ENCODE results near the gene KCNQ1.

KCNQ1 gene

DNA sequence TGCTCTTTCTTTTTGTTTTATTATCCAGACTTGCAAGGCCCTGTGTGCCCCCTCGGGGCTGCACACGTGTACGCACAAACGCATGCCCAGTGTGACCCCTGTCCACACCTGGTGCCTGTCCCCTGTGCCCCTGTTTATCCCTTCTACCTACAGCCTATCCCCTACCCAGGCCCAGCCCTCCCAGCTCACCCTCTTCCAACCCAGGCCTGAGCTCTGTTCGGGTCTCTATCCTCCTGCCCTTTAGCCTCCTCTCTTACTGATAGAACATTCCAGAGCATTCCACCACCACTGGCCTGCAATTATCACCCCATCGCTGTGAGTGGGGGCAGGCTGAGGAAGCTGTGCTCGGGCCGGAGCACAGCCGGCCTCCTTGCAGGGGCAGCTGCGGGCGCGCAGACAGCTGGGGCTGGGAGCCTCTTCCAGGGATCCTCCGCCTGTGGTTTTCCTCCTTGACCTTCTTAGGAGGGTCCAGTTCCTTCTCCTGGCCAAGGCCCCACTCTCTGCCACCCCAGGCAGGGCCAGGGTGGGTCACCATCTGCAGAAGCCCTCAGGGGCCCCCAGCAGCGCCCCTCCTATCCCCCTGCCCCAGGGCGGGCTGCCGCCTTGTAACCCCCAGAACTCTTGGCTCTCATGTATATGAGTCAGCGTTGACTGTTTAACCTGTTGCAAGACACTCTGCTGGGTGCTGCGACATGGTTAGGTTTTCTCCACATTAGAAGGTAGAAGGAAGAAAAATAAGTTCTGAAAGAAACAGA lies 296.7 kb downstream of the KCNQ1 start:
- H2AFZ ChIP-seq (ENCODE audit: low read depth, low read length, severe bottlenecking), result no peak overlapping the region
- H3K9me3 ChIP-seq (ENCODE audit: insufficient read depth, low read length), result no peaks in the 10 kb centered on the region
- no peak overlapping the region for H3K9ac ChIP-seq (ENCODE audit: low read length)
- no peak overlapping the region for H3K4me3 ChIP-seq (ENCODE audit: insufficient read depth, low read length, poor library complexity, severe bottlenecking)
- H3K27me3 ChIP-seq (ENCODE audit: low read length), result no peaks in the 10 kb centered on the region
- no peak overlapping the region for H3K4me2 ChIP-seq (ENCODE audit: low read depth, low read length, poor library complexity, severe bottlenecking)
- no peak for TF ChIP-seq EZH2phosphoT487 (conservative IDR thresholded peaks at IDR 0.05; ENCODE audit: low read length)
- TF ChIP-seq, protein P1, sequence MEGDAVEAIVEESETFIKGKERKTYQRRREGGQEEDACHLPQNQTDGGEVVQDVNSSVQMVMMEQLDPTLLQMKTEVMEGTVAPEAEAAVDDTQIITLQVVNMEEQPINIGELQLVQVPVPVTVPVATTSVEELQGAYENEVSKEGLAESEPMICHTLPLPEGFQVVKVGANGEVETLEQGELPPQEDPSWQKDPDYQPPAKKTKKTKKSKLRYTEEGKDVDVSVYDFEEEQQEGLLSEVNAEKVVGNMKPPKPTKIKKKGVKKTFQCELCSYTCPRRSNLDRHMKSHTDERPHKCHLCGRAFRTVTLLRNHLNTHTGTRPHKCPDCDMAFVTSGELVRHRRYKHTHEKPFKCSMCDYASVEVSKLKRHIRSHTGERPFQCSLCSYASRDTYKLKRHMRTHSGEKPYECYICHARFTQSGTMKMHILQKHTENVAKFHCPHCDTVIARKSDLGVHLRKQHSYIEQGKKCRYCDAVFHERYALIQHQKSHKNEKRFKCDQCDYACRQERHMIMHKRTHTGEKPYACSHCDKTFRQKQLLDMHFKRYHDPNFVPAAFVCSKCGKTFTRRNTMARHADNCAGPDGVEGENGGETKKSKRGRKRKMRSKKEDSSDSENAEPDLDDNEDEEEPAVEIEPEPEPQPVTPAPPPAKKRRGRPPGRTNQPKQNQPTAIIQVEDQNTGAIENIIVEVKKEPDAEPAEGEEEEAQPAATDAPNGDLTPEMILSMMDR (IDR thresholded peaks at IDR 0.05; ENCODE audit: insufficient read depth, low read length, poor library complexity, severe bottlenecking), result no peak
- H3K36me3 ChIP-seq (ENCODE audit: low read length), result no peaks in the 10 kb centered on the region
- H3K27ac ChIP-seq (ENCODE audit: low read depth, low read length), result no peak overlapping the region
- no peaks in the 10 kb centered on the region for H4K20me1 ChIP-seq (ENCODE audit: low read depth, low read length)
- no peaks in the 10 kb centered on the region for H3K79me2 ChIP-seq (ENCODE audit: insufficient read depth, low read length)
- H3F3A ChIP-seq (ENCODE audit: insufficient read depth), result no peaks in the 10 kb centered on the region
- no peaks in the 10 kb centered on the region for H3K9me2 ChIP-seq (replicated peaks; ENCODE audit: insufficient read depth, low read length)

DNA sequence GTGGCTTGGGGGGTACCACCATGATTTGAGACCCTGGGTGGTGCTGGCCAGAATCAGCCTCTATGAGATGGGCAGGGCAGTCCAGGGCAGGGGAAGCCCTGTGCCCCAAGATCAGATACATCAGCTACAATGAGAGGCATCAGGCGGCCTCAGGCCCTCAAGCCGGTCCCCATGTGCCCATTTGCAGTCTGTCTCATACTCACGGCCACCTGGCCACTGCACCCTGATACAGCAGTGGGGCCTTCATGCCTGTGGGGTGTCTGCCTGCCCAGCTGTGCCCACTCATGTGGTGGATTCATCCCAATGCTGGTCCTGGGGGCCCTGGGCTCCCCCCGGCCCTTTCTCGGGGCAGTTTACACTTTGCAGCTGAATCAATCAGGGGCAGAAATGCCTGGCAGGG lies 297.4 kb downstream of the KCNQ1 start:
- Histone ChIP-seq H3F3A (ENCODE audit: insufficient read depth) (no peaks in the 10 kb centered on the region), H3K9ac (ENCODE audit: low read length) (no peak overlapping the region), H2AFZ (ENCODE audit: low read depth, low read length, severe bottlenecking) (no peak overlapping the region), H3K9me3 (ENCODE audit: insufficient read depth, low read length) (no peaks in the 10 kb centered on the region), H3K4me2 (ENCODE audit: low read depth, low read length, poor library complexity, severe bottlenecking) (no peak overlapping the region), H3K9me2 (replicated peaks; ENCODE audit: insufficient read depth, low read length) (no peaks in the 10 kb centered on the region), H3K36me3 (ENCODE audit: low read length) (no peaks in the 10 kb centered on the region), H3K4me3 (ENCODE audit: insufficient read depth, low read length, poor library complexity, severe bottlenecking) (no peak overlapping the region), H3K27ac (ENCODE audit: low read depth, low read length) (no peak overlapping the region), H4K20me1 (ENCODE audit: low read depth, low read length) (no peaks in the 10 kb centered on the region), H3K27me3 (ENCODE audit: low read length) (no peaks in the 10 kb centered on the region), H3K79me2 (ENCODE audit: insufficient read depth, low read length) (no peaks in the 10 kb centered on the region)
- TF ChIP-seq EZH2phosphoT487 (conservative IDR thresholded peaks at IDR 0.05; ENCODE audit: low read length), result no peak
- TF ChIP-seq, protein P1 (IDR thresholded peaks at IDR 0.05; ENCODE audit: insufficient read depth, low read length, poor library complexity, severe bottlenecking), result no peak

DNA sequence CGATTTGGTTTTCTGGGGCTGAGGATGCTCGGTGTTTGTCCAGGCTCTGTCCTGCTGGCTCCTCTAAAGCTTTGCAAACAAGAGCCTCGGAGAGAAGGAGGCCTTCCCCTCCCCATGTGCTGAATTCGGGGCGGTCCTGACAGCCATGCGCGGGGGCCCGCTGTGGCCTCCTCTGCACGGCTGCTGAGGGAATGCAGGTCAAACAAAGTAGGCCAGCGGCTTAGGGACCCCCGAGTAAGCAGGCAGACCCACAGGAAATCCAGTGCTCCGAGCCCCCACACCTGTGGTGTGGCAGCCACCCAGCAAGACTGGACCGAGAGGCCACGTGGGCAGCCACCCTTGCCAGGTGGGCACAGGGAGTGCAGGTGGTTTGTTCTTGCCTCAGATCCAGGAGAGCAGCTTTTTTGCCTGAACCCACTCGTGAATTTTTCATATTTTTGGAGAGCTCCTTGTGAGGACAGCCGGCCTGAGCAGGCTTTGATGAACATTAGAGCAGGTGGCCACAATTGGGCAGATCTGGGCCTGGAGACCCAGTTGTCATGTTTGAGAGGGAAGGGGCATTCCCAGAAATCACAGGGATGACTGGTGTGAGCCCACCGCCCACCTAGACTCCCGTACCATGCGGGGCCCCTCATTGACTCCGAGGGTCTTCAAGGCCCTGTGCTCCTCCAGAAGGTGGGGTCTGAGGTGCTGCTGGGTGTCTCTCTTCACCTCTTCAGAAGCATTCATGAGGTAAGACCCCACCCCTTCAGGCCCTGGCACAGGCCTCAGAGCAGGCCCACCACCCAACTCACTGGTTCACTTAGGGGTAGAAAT lies 298.0 kb downstream of the KCNQ1 start:
- Histone ChIP-seq H3K9ac (ENCODE audit: low read length) (no peak overlapping the region), H4K20me1 (ENCODE audit: low read depth, low read length) (no peaks in the 10 kb centered on the region), H3K9me2 (replicated peaks; ENCODE audit: insufficient read depth, low read length) (no peaks in the 10 kb centered on the region), H3K4me3 (ENCODE audit: insufficient read depth, low read length, poor library complexity, severe bottlenecking) (no peak overlapping the region), H3F3A (ENCODE audit: insufficient read depth) (no peaks in the 10 kb centered on the region), H3K9me3 (ENCODE audit: insufficient read depth, low read length) (no peaks in the 10 kb centered on the region), H3K4me2 (ENCODE audit: low read depth, low read length, poor library complexity, severe bottlenecking) (no peak overlapping the region), H3K36me3 (ENCODE audit: low read length) (no peaks in the 10 kb centered on the region), H3K27me3 (ENCODE audit: low read length) (no peaks in the 10 kb centered on the region), H3K79me2 (ENCODE audit: insufficient read depth, low read length) (no peaks in the 10 kb centered on the region), H2AFZ (ENCODE audit: low read depth, low read length, severe bottlenecking) (no peak overlapping the region), H3K27ac (ENCODE audit: low read depth, low read length) (no peak overlapping the region)
- TF ChIP-seq, protein P1 (IDR thresholded peaks at IDR 0.05; ENCODE audit: insufficient read depth, low read length, poor library complexity, severe bottlenecking), result no peak
- no peak for TF ChIP-seq EZH2phosphoT487 (conservative IDR thresholded peaks at IDR 0.05; ENCODE audit: low read length)
